HG03095 (cell line): ENCODE data around the gene SPG11.
"Not testable (repeated sequence)": the region's sequence is repeated elsewhere in the genome, so short reads cannot be mapped to it uniquely, and the experiment has no call there.

Source experiments
- ATAC-seq: cut with Tn5 transposase; IDR thresholded peaks from one replicate; pipeline ENCODE4 v1.9.1; 2021; ENCODE audit warnings: moderate library complexity; ENCODE audit not compliant: unreplicated experiment

SPG11 gene

GRCh38 chr15:44663410-44664308 is at the start of gene SPG11:
TSS of gene SPG11 (minus strand) at chr15:44663662. CDS start at chr15:44663647, 15 bp downstream.
- ATAC-seq: peak; percentile 71

- ATAC-seq: no peak
Observed at GRCh38 chr15:44712346-44713005, 49.0 kb upstream of the SPG11 start.

DNA sequence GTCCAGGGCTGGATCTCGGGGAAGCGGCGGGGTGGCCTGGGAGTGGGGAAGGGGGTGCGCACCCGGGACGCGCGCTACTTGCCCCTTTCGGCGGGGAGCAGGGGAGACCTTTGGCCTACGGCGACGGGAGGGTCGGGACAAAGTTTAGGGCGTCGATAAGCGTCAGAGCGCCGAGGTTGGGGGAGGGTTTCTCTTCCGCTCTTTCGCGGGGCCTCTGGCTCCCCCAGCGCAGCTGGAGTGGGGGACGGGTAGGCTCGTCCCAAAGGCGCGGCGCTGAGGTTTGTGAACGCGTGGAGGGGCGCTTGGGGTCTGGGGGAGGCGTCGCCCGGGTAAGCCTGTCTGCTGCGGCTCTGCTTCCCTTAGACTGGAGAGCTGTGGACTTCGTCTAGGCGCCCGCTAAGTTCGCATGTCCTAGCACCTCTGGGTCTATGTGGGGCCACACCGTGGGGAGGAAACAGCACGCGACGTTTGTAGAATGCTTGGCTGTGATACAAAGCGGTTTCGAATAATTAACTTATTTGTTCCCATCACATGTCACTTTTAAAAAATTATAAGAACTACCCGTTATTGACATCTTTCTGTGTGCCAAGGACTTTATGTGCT is 48.4 kb upstream of the SPG11 start:
- peak; percentile 6 for ATAC-seq

DNA sequence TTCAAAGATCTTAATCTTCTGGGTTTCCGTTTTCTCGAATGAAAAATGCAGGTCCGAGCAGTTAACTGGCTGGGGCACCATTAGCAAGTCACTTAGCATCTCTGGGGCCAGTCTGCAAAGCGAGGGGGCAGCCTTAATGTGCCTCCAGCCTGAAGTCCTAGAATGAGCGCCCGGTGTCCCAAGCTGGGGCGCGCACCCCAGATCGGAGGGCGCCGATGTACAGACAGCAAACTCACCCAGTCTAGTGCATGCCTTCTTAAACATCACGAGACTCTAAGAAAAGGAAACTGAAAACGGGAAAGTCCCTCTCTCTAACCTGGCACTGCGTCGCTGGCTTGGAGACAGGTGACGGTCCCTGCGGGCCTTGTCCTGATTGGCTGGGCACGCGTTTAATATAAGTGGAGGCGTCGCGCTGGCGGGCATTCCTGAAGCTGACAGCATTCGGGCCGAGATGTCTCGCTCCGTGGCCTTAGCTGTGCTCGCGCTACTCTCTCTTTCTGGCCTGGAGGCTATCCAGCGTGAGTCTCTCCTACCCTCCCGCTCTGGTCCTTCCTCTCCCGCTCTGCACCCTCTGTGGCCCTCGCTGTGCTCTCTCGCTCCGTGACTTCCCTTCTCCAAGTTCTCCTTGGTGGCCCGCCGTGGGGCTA is 47.8 kb upstream of the SPG11 start, which contains the start of the genes B2M and PATL2:
TSS of gene B2M (plus strand) at position 422 of the 647 bp plus-strand sequence. CDS start at position 452, 30 bp downstream.
TSS of gene PATL2 (minus strand) at position 228 of the 647 bp plus-strand sequence. CDS start 34,833 bp downstream, outside the sequence.
- peak; percentile 72 for ATAC-seq

DNA sequence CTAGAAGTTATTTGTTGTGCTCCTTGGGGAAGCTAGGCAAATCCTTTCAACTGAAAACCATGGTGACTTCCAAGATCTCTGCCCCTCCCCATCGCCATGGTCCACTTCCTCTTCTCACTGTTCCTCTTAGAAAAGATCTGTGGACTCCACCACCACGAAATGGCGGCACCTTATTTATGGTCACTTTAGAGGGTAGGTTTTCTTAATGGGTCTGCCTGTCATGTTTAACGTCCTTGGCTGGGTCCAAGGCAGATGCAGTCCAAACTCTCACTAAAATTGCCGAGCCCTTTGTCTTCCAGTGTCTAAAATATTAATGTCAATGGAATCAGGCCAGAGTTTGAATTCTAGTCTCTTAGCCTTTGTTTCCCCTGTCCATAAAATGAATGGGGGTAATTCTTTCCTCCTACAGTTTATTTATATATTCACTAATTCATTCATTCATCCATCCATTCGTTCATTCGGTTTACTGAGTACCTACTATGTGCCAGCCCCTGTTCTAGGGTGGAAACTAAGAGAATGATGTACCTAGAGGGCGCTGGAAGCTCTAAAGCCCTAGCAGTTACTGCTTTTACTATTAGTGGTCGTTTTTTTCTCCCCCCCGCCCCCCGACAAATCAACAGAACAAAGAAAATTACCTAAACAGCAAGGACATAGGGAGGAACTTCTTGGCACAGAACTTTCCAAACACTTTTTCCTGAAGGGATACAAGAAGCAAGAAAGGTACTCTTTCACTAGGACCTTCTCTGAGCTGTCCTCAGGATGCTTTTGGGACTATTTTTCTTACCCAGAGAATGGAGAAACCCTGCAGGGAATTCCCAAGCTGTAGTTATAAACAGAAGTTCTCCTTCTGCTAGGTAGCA is 47.0 kb upstream of the SPG11 start:
- no peak for ATAC-seq

DNA sequence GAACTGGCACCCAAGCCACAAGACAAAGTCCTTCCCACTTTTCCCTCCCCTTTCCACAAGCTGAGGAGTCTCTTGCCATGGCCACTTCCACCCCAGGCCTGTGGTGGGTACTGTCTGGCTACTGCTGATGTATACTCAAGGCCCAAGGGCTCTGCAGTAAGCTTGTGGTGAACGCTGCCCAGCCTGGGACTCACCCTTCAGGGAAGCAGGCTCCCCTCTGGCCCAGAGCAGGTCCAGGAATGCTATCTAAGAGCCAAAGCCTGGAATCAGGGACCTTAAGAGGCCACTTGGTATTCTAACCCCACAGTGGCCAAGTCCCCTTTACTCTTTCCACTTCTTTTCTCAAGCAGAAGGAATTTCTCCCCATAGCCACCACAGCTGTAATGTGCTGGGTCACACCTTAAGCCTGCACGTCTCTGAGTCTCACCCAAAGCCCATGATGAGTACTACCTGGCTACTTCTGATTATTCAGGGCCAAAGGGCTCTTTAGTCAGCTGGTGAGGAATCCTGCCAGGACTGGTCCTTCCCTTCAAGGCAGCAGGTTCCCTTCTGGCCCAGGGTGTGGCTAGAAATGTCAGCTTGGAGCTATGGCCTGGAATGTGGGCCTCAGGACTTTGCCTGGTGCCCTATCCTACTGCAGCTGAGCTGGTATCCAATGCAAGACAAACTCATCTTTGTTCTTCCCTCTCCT is 43.6 kb upstream of the SPG11 start:
- no peak for ATAC-seq

- no peak for ATAC-seq
Observed at GRCh38 chr15:44706401-44706800, 42.9 kb upstream of the SPG11 start.

- no peak for ATAC-seq
Observed at GRCh38 chr15:44705986-44706385, 42.5 kb upstream of the SPG11 start.

DNA sequence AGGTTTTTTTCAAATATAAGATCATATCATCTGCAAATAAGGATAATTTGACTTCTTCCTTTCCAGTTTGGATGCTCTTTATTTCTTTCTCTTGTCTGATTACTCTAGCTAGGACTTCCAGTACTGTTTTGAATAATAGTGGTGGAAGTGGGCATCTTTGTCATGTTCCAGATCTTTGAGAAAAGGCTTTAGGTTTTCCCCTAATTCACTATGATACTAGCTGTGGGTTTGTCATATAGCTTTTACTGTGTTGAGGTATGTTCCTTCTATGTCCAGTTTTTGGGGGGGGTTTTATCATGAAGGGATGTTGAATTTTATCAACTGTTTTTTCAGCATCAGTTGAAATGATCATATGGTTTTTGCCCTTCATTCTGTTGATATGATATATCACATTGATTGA is 37.2 kb upstream of the SPG11 start:
- ATAC-seq: not testable (repeated sequence)

- no peak for ATAC-seq
Observed at GRCh38 chr15:44698641-44699040, 35.2 kb upstream of the SPG11 start.

DNA sequence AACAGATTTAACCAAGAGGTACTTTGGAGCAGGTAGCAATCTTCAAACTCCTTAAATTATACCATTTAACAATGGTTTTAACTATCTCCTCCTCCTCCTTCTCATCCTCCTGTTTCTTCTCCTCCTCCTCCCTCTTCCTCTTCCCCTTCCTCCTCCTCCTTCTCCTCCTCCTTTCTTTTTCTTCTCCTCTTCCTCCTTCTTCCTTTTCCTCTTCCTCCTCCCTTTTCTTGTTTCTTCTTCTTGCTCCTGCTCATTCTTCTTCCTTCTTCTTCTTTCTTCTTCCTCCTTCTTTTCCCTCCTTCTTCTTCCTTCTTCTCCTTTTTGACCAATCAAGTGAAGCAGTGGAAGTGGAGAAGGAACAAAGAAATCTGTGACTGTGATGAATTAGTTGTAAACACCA is 33.6 kb upstream of the SPG11 start:
- ATAC-seq: no peak

DNA sequence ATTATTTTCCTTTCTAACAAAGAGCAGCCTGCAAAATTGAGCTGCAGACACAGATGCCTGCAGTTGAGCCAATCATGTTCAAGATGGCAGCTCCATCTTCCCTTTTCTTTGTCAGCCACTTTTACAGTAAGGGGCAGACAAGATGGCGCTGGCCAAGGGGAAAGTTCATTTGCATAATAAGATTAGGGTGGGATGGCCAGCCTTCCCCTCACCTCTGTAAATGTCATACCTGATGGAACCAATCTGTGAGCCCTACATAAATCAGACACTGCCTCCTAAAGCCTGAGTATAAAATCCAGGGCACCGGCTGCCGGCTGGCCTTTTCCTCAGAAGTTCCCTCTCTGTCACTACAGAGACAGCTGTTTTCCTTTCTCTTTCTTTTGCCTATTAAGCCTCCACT is 31.8 kb upstream of the SPG11 start:
- no peak for ATAC-seq

DNA sequence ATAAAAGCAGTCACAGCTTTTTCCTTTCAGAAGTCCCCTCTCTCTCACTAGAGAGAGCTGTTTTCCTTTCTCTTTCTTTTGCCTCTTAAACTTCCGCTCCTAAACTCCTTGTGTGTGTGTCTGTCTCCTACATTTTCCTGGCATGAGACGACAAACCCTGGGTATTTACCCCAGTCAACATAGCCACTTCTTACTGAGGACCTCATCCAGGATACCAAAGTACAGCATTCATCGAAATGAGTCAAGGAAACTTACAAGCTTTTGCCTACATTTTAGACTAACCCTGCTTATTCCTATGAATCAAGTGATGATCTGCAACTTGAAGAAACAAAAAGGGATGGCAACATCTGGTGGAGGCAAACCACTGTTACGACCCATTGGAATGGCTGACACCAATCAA is 31.0 kb upstream of the SPG11 start:
- ATAC-seq: no peak

- no peak for ATAC-seq
Observed at GRCh38 chr15:44692659-44693058, 29.2 kb upstream of the SPG11 start.

DNA sequence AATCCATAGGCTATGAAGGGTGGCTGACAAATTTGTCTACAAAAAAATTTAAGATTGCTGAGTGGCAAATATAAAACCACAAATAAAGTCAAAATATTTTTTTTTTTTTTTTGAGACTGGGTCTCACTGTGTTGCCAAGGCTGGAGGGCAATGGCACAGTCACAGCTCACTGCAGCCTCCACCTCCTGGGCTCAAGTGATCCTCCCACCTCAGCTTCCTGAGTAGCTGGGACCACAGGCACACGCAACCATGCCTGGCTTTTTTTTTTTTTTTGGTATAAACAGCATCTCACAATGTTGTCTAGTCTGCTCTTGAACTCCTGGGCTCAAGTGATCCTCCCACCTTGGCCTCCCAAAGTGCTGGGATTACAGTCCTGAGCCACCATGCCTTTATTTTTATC is 26.8 kb upstream of the SPG11 start:
- not testable (repeated sequence) for ATAC-seq

DNA sequence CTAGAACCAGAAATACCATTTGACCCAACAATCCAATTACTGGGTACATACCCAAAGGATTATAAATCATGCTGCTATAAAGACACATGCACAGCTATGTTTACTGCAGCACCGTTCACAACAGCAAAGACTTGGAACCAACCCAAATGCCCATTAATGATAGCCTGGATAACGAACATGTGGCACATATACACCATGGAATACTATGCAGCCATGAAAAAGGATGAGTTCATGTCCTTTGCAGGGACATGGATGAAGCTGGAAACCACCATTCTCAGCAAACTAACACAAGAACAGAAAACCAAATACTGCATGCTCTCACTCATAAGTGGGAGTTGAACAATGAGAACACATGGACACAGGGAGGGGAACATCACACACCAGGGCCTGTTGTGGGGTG is 25.9 kb upstream of the SPG11 start:
- ATAC-seq: not testable (repeated sequence)

GRCh38 chr15:44682809-44683682 is 19.6 kb upstream of the SPG11 start:
- not testable (repeated sequence) for ATAC-seq

GRCh38 chr15:44682211-44682610 is 18.7 kb upstream of the SPG11 start:
- no peak for ATAC-seq

GRCh38 chr15:44676676-44677075 is 13.2 kb upstream of the SPG11 start:
- no peak for ATAC-seq
